ENCODE results near the gene SLC30A1. TPM values are rescaled to one million over a fixed set of nuclear protein-coding genes. Genes with fewer than 3 reads are reported as not detected.
A peak's percentile ranks its signal among the peaks of the same experiment; 100 is the strongest.
"Not testable (repeated sequence)": the region's sequence is repeated elsewhere in the genome, so short reads cannot be mapped to it uniquely, and the experiment has no call there.

Gene SLC30A1
- polyA plus RNA-seq (2013, experiment 1 of 2), result 8.8 TPM
- polyA plus RNA-seq (2013, experiment 2 of 2), result 9.3 TPM

GRCh38 chr1:211578640-211579439, at the start of gene SLC30A1:
TSS of gene SLC30A1 (minus strand) at chr1:211579161. CDS start at chr1:211578612, 549 bp downstream.
- H3K4me3 ChIP-seq (ENCODE audit: extremely low read depth, insufficient read depth, low read length, poor library complexity, severe bottlenecking), result peak within 1 kb of the TSS; percentile 87
- H3K36me3 ChIP-seq (ENCODE audit: control insufficient read depth, insufficient read depth, low read length), result peaks cover 5% of the 10 kb centered on the region
- 0% methylated on average over 65 to 85 of the region's 98 CpGs for WGBS, 2 experiments (ENCODE audit: insufficient coverage in 2 of 2)
- H3K9me3 ChIP-seq (ENCODE audit: control insufficient read depth, low read length), result no peaks in the 10 kb centered on the region
- H3K4me1 ChIP-seq (ENCODE audit: control insufficient read depth, insufficient read depth, low read length, poor library complexity, severe bottlenecking), result peaks cover 20% of the 10 kb centered on the region
- H3K27ac ChIP-seq (ENCODE audit: low read depth, low read length, severe bottlenecking), result peak within 1 kb of the TSS; percentile 36

- 53 to 65% methylated on average over 3 of the region's 4 CpGs for WGBS, 2 experiments (ENCODE audit: insufficient coverage in 2 of 2)
- Histone ChIP-seq H3K27ac (ENCODE audit: low read depth, low read length, severe bottlenecking) (no peak overlapping the region), H3K36me3 (ENCODE audit: control insufficient read depth, insufficient read depth, low read length) (no peaks in the 10 kb centered on the region), H3K4me3 (ENCODE audit: extremely low read depth, insufficient read depth, low read length, poor library complexity, severe bottlenecking) (no peak overlapping the region), H3K9me3 (ENCODE audit: control insufficient read depth, low read length) (no peaks in the 10 kb centered on the region), H3K4me1 (ENCODE audit: control insufficient read depth, insufficient read depth, low read length, poor library complexity, severe bottlenecking) (peaks cover 10% of the 10 kb centered on the region)
These were observed 49.5 kb upstream of the SLC30A1 start for GRCh38 chr1:211628417-211628816.

GRCh38 chr1:211627259-211627658, 48.3 kb upstream of the SLC30A1 start:
- H3K4me1 ChIP-seq (ENCODE audit: control insufficient read depth, insufficient read depth, low read length, poor library complexity, severe bottlenecking), result peaks cover 5% of the 10 kb centered on the region
- H3K4me3 ChIP-seq (ENCODE audit: extremely low read depth, insufficient read depth, low read length, poor library complexity, severe bottlenecking), result no peak overlapping the region
- H3K36me3 ChIP-seq (ENCODE audit: control insufficient read depth, insufficient read depth, low read length), result no peaks in the 10 kb centered on the region
- 83 to 100% methylated on average over 1 to 2 of the region's 4 CpGs for WGBS, 2 experiments (ENCODE audit: insufficient coverage in 2 of 2)
- H3K9me3 ChIP-seq (ENCODE audit: control insufficient read depth, low read length), result no peaks in the 10 kb centered on the region
- no peak overlapping the region for H3K27ac ChIP-seq (ENCODE audit: low read depth, low read length, severe bottlenecking)

GRCh38 chr1:211625866-211626265, 46.9 kb upstream of the SLC30A1 start:
- H3K9me3 ChIP-seq (ENCODE audit: control insufficient read depth, low read length); H3K4me3 ChIP-seq (ENCODE audit: extremely low read depth, insufficient read depth, low read length, poor library complexity, severe bottlenecking); H3K36me3 ChIP-seq (ENCODE audit: control insufficient read depth, insufficient read depth, low read length); H3K4me1 ChIP-seq (ENCODE audit: control insufficient read depth, insufficient read depth, low read length, poor library complexity, severe bottlenecking); H3K27ac ChIP-seq (ENCODE audit: low read depth, low read length, severe bottlenecking): not testable (repeated sequence)
- WGBS, 2 experiments (ENCODE audit: insufficient coverage in 2 of 2), result no CpG with 5 or more reads among the region's 7 CpGs

GRCh38 chr1:211625040-211625439, 46.1 kb upstream of the SLC30A1 start:
- H3K4me1 ChIP-seq (ENCODE audit: control insufficient read depth, insufficient read depth, low read length, poor library complexity, severe bottlenecking), result peaks cover under 1% of the 10 kb centered on the region
- H3K9me3 ChIP-seq (ENCODE audit: control insufficient read depth, low read length), result no peaks in the 10 kb centered on the region
- no peak overlapping the region for H3K27ac ChIP-seq (ENCODE audit: low read depth, low read length, severe bottlenecking)
- H3K36me3 ChIP-seq (ENCODE audit: control insufficient read depth, insufficient read depth, low read length), result no peaks in the 10 kb centered on the region
- 89 to 90% methylated on average over 1 of the region's 2 CpGs for WGBS, 2 experiments (ENCODE audit: insufficient coverage in 2 of 2)
- no peak overlapping the region for H3K4me3 ChIP-seq (ENCODE audit: extremely low read depth, insufficient read depth, low read length, poor library complexity, severe bottlenecking)

- no peaks in the 10 kb centered on the region for H3K9me3 ChIP-seq (ENCODE audit: control insufficient read depth, low read length)
- 91% methylated on average over 3 of the region's 3 CpGs; no CpG with 5 or more reads in 1 of the 2 experiments for WGBS, 2 experiments (ENCODE audit: insufficient coverage in 2 of 2)
These were observed 44.6 kb upstream of the SLC30A1 start for GRCh38 chr1:211623515-211623914.

GRCh38 chr1:211621447-211622198, 42.7 kb upstream of the SLC30A1 start:
- H3K4me1 ChIP-seq (ENCODE audit: control insufficient read depth, insufficient read depth, low read length, poor library complexity, severe bottlenecking), result peaks cover 2% of the 10 kb centered on the region
- no peak overlapping the region for H3K27ac ChIP-seq (ENCODE audit: low read depth, low read length, severe bottlenecking)
- no peak overlapping the region for H3K4me3 ChIP-seq (ENCODE audit: extremely low read depth, insufficient read depth, low read length, poor library complexity, severe bottlenecking)
- WGBS, 2 experiments (ENCODE audit: insufficient coverage in 2 of 2), result 85 to 92% methylated on average over 4 to 7 of the region's 9 CpGs
- no peaks in the 10 kb centered on the region for H3K9me3 ChIP-seq (ENCODE audit: control insufficient read depth, low read length)
- H3K36me3 ChIP-seq (ENCODE audit: control insufficient read depth, insufficient read depth, low read length), result no peaks in the 10 kb centered on the region

More at GRCh38 chr1:211623515-211623914, 44.6 kb upstream of the SLC30A1 start:
- no peaks in the 10 kb centered on the region for H3K36me3 ChIP-seq (ENCODE audit: control insufficient read depth, insufficient read depth, low read length)
- H3K4me1 ChIP-seq (ENCODE audit: control insufficient read depth, insufficient read depth, low read length, poor library complexity, severe bottlenecking), result no peaks in the 10 kb centered on the region
- H3K27ac ChIP-seq (ENCODE audit: low read depth, low read length, severe bottlenecking), result no peak overlapping the region
- no peak overlapping the region for H3K4me3 ChIP-seq (ENCODE audit: extremely low read depth, insufficient read depth, low read length, poor library complexity, severe bottlenecking)

- 83 to 89% methylated on average over 5 of the region's 5 CpGs for WGBS, 2 experiments (ENCODE audit: insufficient coverage in 2 of 2)
- Histone ChIP-seq H3K4me3 (ENCODE audit: extremely low read depth, insufficient read depth, low read length, poor library complexity, severe bottlenecking) (no peak overlapping the region), H3K9me3 (ENCODE audit: control insufficient read depth, low read length) (no peaks in the 10 kb centered on the region), H3K36me3 (ENCODE audit: control insufficient read depth, insufficient read depth, low read length) (no peaks in the 10 kb centered on the region), H3K4me1 (ENCODE audit: control insufficient read depth, insufficient read depth, low read length, poor library complexity, severe bottlenecking) (peaks cover 2% of the 10 kb centered on the region), H3K27ac (ENCODE audit: low read depth, low read length, severe bottlenecking) (no peak overlapping the region)
These were observed 41.1 kb upstream of the SLC30A1 start for GRCh38 chr1:211620097-211620496.

- no peak overlapping the region for H3K27ac ChIP-seq (ENCODE audit: low read depth, low read length, severe bottlenecking)
- H3K9me3 ChIP-seq (ENCODE audit: control insufficient read depth, low read length), result no peaks in the 10 kb centered on the region
- H3K36me3 ChIP-seq (ENCODE audit: control insufficient read depth, insufficient read depth, low read length), result no peaks in the 10 kb centered on the region
- 84 to 96% methylated on average over 6 to 8 of the region's 8 CpGs for WGBS, 2 experiments (ENCODE audit: insufficient coverage in 2 of 2)
- H3K4me3 ChIP-seq (ENCODE audit: extremely low read depth, insufficient read depth, low read length, poor library complexity, severe bottlenecking), result no peak overlapping the region
- H3K4me1 ChIP-seq (ENCODE audit: control insufficient read depth, insufficient read depth, low read length, poor library complexity, severe bottlenecking), result peaks cover 2% of the 10 kb centered on the region
These were observed 40.4 kb upstream of the SLC30A1 start for GRCh38 chr1:211619033-211619996.

GRCh38 chr1:211616965-211617297, 38.0 kb upstream of the SLC30A1 start:
- peak overlapping the region; percentile 12 for H3K27ac ChIP-seq (ENCODE audit: low read depth, low read length, severe bottlenecking)
- 97 to 100% methylated on average over 3 to 4 of the region's 5 CpGs for WGBS, 2 experiments (ENCODE audit: insufficient coverage in 2 of 2)
- H3K4me3 ChIP-seq (ENCODE audit: extremely low read depth, insufficient read depth, low read length, poor library complexity, severe bottlenecking), result no peak overlapping the region
- no peaks in the 10 kb centered on the region for H3K36me3 ChIP-seq (ENCODE audit: control insufficient read depth, insufficient read depth, low read length)
- H3K4me1 ChIP-seq (ENCODE audit: control insufficient read depth, insufficient read depth, low read length, poor library complexity, severe bottlenecking), result peaks cover 2% of the 10 kb centered on the region
- H3K9me3 ChIP-seq (ENCODE audit: control insufficient read depth, low read length), result no peaks in the 10 kb centered on the region

All from mesodermal cell (in vitro differentiated cells).